Transverse colon (tissue), 4 donors: ENCODE data around the gene PTPRD. TPM values are rescaled to one million over a fixed set of nuclear protein-coding genes. Genes with fewer than 3 reads are reported as not detected.

ENCODE experiments used
- DNase-seq: peaks from one replicate; pipeline ENCODE4 v3.0.0-alpha.2; 2019
- H3K27ac ChIP-seq, 4 donors: fragments of 200-600 bp; sonication (generic); 2 replicates each; pipeline ENCODE4 v1.5.1; 2016 to 2018; ENCODE audit warnings: inconsistent platforms in 4 of 4
- H3K27me3 ChIP-seq: fragments of 200-600 bp; sonication (generic); 2 replicates; pipeline ENCODE4 v1.5.1; 2017; ENCODE audit warnings: inconsistent platforms
- H3K36me3 ChIP-seq, 4 donors: fragments of 200-600 bp; sonication (generic); 2 replicates each; pipeline ENCODE4 v1.5.1; 2017 to 2019; ENCODE audit warnings: inconsistent platforms in 4 of 4
- H3K4me1 ChIP-seq, 4 donors: fragments of 200-600 bp; sonication (generic); 2 replicates each; pipeline ENCODE4 v1.5.1; 2017 to 2020; ENCODE audit warnings: inconsistent platforms in 4 of 4
- H3K4me3 ChIP-seq, 4 donors: fragments of 200-600 bp; sonication (generic); 1 replicate in 1 of 4; 2 replicates in 3 of 4; pipeline versions ENCODE4 v1.5.1 to v1.6.1; 2017 to 2019; ENCODE audit warnings: inconsistent platforms in 4 of 4
- H3K9me3 ChIP-seq, 2 donors: fragments of 200-600 bp; sonication (generic); 2 replicates each; pipeline ENCODE4 v1.5.1; 2017 to 2019; ENCODE audit warnings: inconsistent platforms in 2 of 2
- CTCF ChIP-seq, 5 experiments: fragments of 200-600 bp in 3 of 5; fragments of 450-650 bp in 2 of 5; sonication (generic) in 3 of 5; IDR thresholded peaks; 1 replicate in 2 of 5; 2 replicates in 3 of 5; pipeline ENCODE4 v1.5.1; 2016 to 2017; ENCODE audit warnings: antibody characterized with exemption in 5 of 5, inconsistent platforms in 3 of 5, mild to moderate bottlenecking in 2 of 5, moderate library complexity in 1 of 5
- EP300 ChIP-seq: sonication (generic); formaldehyde crosslinking; IDR thresholded peaks from one replicate; pipeline ENCODE4 v1.6.1; 2017; ENCODE audit warnings: antibody characterized with exemption, low read depth
- POLR2A ChIP-seq: fragments of 450-650 bp; IDR thresholded peaks from one replicate; pipeline ENCODE4 v1.6.1; 2016; ENCODE audit warnings: antibody characterized with exemption, mild to moderate bottlenecking, moderate library complexity
- POLR2AphosphoS5 ChIP-seq, 3 donors: sonication (generic); formaldehyde crosslinking; IDR thresholded peaks; one replicate each; pipeline ENCODE4 v1.6.1; 2016; ENCODE audit warnings: antibody characterized with exemption in 3 of 3
- WGBS, 2 donors: methylation state at CpG; one replicate each; pipeline ENCODE4 v1.1.5; 2018; ENCODE audit warnings: low coverage in 1 of 2; 5-methylcytosine and 5-hydroxymethylcytosine counted together
- in situ Hi-C, 4 donors: fragments of 200-750 bp; cut with MboI; loops; one replicate each; pipeline versions ENCODE4 v1.15.0 to v1.15.1; 2017; ENCODE audit warnings: low sequenced_read_pairs in 3 of 4, low pct_ligation_motif_present in 1 of 4, low pct_unique_long_range_greater_than_20kb in 1 of 4
- intact Hi-C: fragments of 100-400 bp; cut with DNase I; formaldehyde crosslinking; loops from one replicate; pipeline ENCODE4 v1.15.1; 2023; ENCODE audit warnings: low total_unique reads
- total RNA-seq, 4 donors: library from RNA; depleted of rRNA; stranded (reverse); fragments of >200 nt; gene quantifications; one replicate each; pipeline ENCODE4 v1.1.0, GENCODE V29; 2016

The PTPRD gene
- total RNA-seq, 4 donors from 2014 or later: 43.0 to 115 (median 79.1) TPM

- Histone ChIP-seq H3K27me3 (no peaks in the 10 kb centered on the region), H3K9me3 (no peaks in the 10 kb centered on the region), H3K4me3 (no peak overlapping the region), H3K27ac (no peak overlapping the region), H3K36me3 (no peaks in the 10 kb centered on the region), H3K4me1 (no peaks in the 10 kb centered on the region)
- no peak for DNase-seq
- intact Hi-C loops: no loop called here
- in situ Hi-C loops: no loop called here
- TF ChIP-seq POLR2A (no peak), CTCF (IDR thresholded peaks at IDR 0.05) (no peak), EP300 (no peak), POLR2AphosphoS5 (IDR thresholded peaks at IDR 0.05) (no peak)
Observed at GRCh38 chr9:10032166-10032565, 580.6 kb downstream of the PTPRD start.

- Histone ChIP-seq H3K27me3 (no peaks in the 10 kb centered on the region), H3K27ac (no peak overlapping the region), H3K4me1 (no peaks in the 10 kb centered on the region), H3K4me3 (no peak overlapping the region), H3K36me3 (no peaks in the 10 kb centered on the region), H3K9me3 (no peaks in the 10 kb centered on the region)
- in situ Hi-C loops: no loop called here
- TF ChIP-seq POLR2AphosphoS5 (IDR thresholded peaks at IDR 0.05): no peak
- no peak for TF ChIP-seq CTCF (IDR thresholded peaks at IDR 0.05)
- TF ChIP-seq POLR2A: no peak
- no peak for TF ChIP-seq EP300
- intact Hi-C loops: no loop called here
- 24 to 48% methylated on average over 4 to 5 of the region's 5 CpGs for WGBS, 2 donors
- no peak for DNase-seq
Observed at GRCh38 chr9:10026443-10026984, 586.3 kb downstream of the PTPRD start.

- in situ Hi-C loops: loop anchor here in 2 of 4 donors (25.0 kb wide), 2 partner anchors 97 to 103 kb away; no protein-coding TSS in a partner anchor
- intact Hi-C loops: no loop called here
Observed at GRCh38 chr9:10015755-10016154, 597.0 kb downstream of the PTPRD start.

GRCh38 chr9:10014889-10015288 lies 597.9 kb downstream of the PTPRD start:
- TF ChIP-seq CTCF (IDR thresholded peaks at IDR 0.05) (no peak), POLR2AphosphoS5 (IDR thresholded peaks at IDR 0.05) (no peak), POLR2A (no peak), EP300 (no peak)
- H3K9me3 ChIP-seq: no peaks in the 10 kb centered on the region
- H3K36me3 ChIP-seq: no peaks in the 10 kb centered on the region
- no peaks in the 10 kb centered on the region for H3K4me1 ChIP-seq
- H3K27ac ChIP-seq: no peak overlapping the region
- no peak overlapping the region for H3K4me3 ChIP-seq
- 44 to 47% methylated on average over 2 of the region's 2 CpGs for WGBS, 2 donors
- intact Hi-C loops: no loop called here
- in situ Hi-C loops: loop anchor here in 2 of 4 donors (25.0 kb wide), 2 partner anchors 97 to 103 kb away; no protein-coding TSS in a partner anchor
- DNase-seq: no peak
- H3K27me3 ChIP-seq: no peaks in the 10 kb centered on the region

More at GRCh38 chr9:10015755-10016154, 597.0 kb downstream of the PTPRD start:
- WGBS, 2 donors: 53 to 56% methylated on average over 1 of the region's 1 CpG
- Histone ChIP-seq H3K4me3 (no peak overlapping the region), H3K27me3 (no peaks in the 10 kb centered on the region), H3K36me3 (no peaks in the 10 kb centered on the region), H3K4me1 (no peaks in the 10 kb centered on the region), H3K9me3 (no peaks in the 10 kb centered on the region), H3K27ac (no peak overlapping the region)
- DNase-seq: no peak
- no peak for TF ChIP-seq POLR2A
- TF ChIP-seq EP300: no peak
- TF ChIP-seq CTCF (IDR thresholded peaks at IDR 0.05): no peak
- no peak for TF ChIP-seq POLR2AphosphoS5 (IDR thresholded peaks at IDR 0.05)
